ENCODE data around the gene ICE1. TPM values are rescaled to one million over a fixed set of nuclear protein-coding genes. Genes with fewer than 3 reads are reported as not detected.
"Not testable (repeated sequence)": the region's sequence is repeated elsewhere in the genome, so short reads cannot be mapped to it uniquely, and the experiment has no call there.

ICE1 gene
- total RNA-seq, 1 donor from 2014 or later: 27.0 TPM

GRCh38 chr5:5394384-5394986 is 28.0 kb upstream of the ICE1 start:
- H3K4me1 Mint-ChIP-seq (ENCODE audit: unreplicated experiment); H3K27ac Mint-ChIP-seq (ENCODE audit: unreplicated experiment); H3K4me3 Mint-ChIP-seq (ENCODE audit: unreplicated experiment); H3K9me3 Mint-ChIP-seq (ENCODE audit: unreplicated experiment); H3K27me3 Mint-ChIP-seq (ENCODE audit: unreplicated experiment); H3K36me3 Mint-ChIP-seq (ENCODE audit: unreplicated experiment): not testable (repeated sequence)
- peak; percentile 87 for DNase-seq (ENCODE audit: extremely low spot score, unreplicated experiment)
- peak; percentile 79 for TF ChIP-seq CTCF (IDR thresholded peaks at IDR 0.05)

DNA sequence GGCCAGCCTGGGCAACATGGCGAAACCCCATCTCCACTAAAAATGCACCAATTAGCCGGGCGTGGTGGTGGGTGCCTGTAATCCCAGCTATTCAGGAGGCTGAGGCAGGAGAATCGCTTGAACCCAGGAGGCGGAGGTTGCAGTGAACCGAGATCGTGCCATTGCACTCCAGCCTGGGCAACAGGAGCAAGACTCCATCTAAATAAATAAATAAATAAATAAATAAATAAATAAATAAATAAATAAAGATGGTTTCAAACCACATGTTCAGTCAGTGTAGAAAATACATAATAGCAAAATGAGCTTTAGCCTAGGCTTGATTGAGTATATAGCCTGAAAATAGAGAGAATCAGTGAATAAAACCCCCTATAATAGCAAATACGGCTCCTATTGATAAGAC is 27.4 kb upstream of the ICE1 start:
- H3K36me3 Mint-ChIP-seq (ENCODE audit: unreplicated experiment); H3K27ac Mint-ChIP-seq (ENCODE audit: unreplicated experiment); H3K9me3 Mint-ChIP-seq (ENCODE audit: unreplicated experiment); DNase-seq (ENCODE audit: extremely low spot score, unreplicated experiment); H3K4me1 Mint-ChIP-seq (ENCODE audit: unreplicated experiment); H3K4me3 Mint-ChIP-seq (ENCODE audit: unreplicated experiment); H3K27me3 Mint-ChIP-seq (ENCODE audit: unreplicated experiment): not testable (repeated sequence)

- Mint-ChIP-seq H3K36me3 (ENCODE audit: unreplicated experiment) (no peaks in the 10 kb centered on the region), H3K27ac (ENCODE audit: unreplicated experiment) (no peak overlapping the region), H3K4me1 (ENCODE audit: unreplicated experiment) (peaks cover under 1% of the 10 kb centered on the region), H3K9me3 (ENCODE audit: unreplicated experiment) (peaks cover 13% of the 10 kb centered on the region), H3K4me3 (ENCODE audit: unreplicated experiment) (no peak overlapping the region), H3K27me3 (ENCODE audit: unreplicated experiment) (no peaks in the 10 kb centered on the region)
- no peak for TF ChIP-seq CTCF (IDR thresholded peaks at IDR 0.05)
- DNase-seq (ENCODE audit: extremely low spot score, unreplicated experiment): no peak
Observed at GRCh38 chr5:5398071-5398470, 24.4 kb upstream of the ICE1 start.

- no peak for DNase-seq (ENCODE audit: extremely low spot score, unreplicated experiment)
- no peak for TF ChIP-seq CTCF (IDR thresholded peaks at IDR 0.05)
- H3K36me3 Mint-ChIP-seq (ENCODE audit: unreplicated experiment): no peaks in the 10 kb centered on the region
- H3K27ac Mint-ChIP-seq (ENCODE audit: unreplicated experiment): no peak overlapping the region
- H3K4me3 Mint-ChIP-seq (ENCODE audit: unreplicated experiment): no peak overlapping the region
- H3K9me3 Mint-ChIP-seq (ENCODE audit: unreplicated experiment): peaks cover 13% of the 10 kb centered on the region
- peaks cover 15% of the 10 kb centered on the region for H3K4me1 Mint-ChIP-seq (ENCODE audit: unreplicated experiment)
- no peaks in the 10 kb centered on the region for H3K27me3 Mint-ChIP-seq (ENCODE audit: unreplicated experiment)
Observed at GRCh38 chr5:5401095-5401494, 21.4 kb upstream of the ICE1 start.

- Mint-ChIP-seq H3K4me1 (ENCODE audit: unreplicated experiment) (peaks cover 15% of the 10 kb centered on the region), H3K4me3 (ENCODE audit: unreplicated experiment) (no peak overlapping the region), H3K27ac (ENCODE audit: unreplicated experiment) (no peak overlapping the region), H3K27me3 (ENCODE audit: unreplicated experiment) (peaks cover 2% of the 10 kb centered on the region), H3K9me3 (ENCODE audit: unreplicated experiment) (peaks cover 13% of the 10 kb centered on the region), H3K36me3 (ENCODE audit: unreplicated experiment) (no peaks in the 10 kb centered on the region)
- TF ChIP-seq CTCF (IDR thresholded peaks at IDR 0.05): no peak
- DNase-seq (ENCODE audit: extremely low spot score, unreplicated experiment): no peak
Observed at GRCh38 chr5:5403741-5404140, 18.7 kb upstream of the ICE1 start.

- no peak for DNase-seq (ENCODE audit: extremely low spot score, unreplicated experiment)
- no peak overlapping the region for H3K4me3 Mint-ChIP-seq (ENCODE audit: unreplicated experiment)
Observed at GRCh38 chr5:5404381-5404780, 18.1 kb upstream of the ICE1 start.

More at GRCh38 chr5:5404381-5404780, 18.1 kb upstream of the ICE1 start:
- Mint-ChIP-seq H3K9me3 (ENCODE audit: unreplicated experiment) (peaks cover 10% of the 10 kb centered on the region), H3K36me3 (ENCODE audit: unreplicated experiment) (no peaks in the 10 kb centered on the region), H3K27me3 (ENCODE audit: unreplicated experiment) (peaks cover 2% of the 10 kb centered on the region), H3K4me1 (ENCODE audit: unreplicated experiment) (peaks cover 15% of the 10 kb centered on the region), H3K27ac (ENCODE audit: unreplicated experiment) (no peak overlapping the region)
- TF ChIP-seq CTCF (IDR thresholded peaks at IDR 0.05): no peak
